EH (cell line): ENCODE data around the gene FAAP20.

Experiments
- DNase-seq: peaks from one replicate; pipeline ENCODE4 v3.0.0-alpha.2; 2015; ENCODE audit warnings: low read depth

Gene FAAP20

DNA sequence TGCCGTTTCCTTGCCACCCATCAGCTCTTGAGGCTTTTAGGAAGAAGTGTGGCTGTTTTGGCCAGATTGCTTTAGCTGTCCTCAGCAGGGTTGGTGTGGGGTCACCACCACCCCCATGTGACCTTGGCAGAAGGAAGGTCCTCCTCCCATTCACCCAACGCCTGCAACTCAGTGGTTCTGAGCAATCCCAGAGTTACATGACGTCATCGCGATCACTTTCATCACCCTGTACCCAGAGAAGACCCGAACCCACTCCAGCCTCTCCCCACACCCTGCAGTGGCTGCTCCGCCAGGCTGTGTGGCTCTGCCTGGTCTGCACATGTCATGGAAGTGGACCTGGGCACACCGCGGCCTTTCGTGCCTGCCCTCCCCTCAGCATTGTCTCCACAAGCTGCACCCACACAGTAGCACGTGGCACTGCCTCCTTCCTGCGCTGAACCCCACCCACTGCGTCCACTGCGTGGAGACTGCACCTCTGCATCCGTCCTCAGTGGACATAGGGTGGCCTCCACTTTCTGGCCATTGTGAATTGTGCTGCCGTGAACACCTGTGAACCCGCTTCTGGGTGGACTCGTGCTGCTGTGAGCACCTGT, 16.5 kb downstream of the FAAP20 start:
- no peak for DNase-seq

GRCh38 chr1:2177541-2177940, 17.0 kb downstream of the FAAP20 start:
- no peak for DNase-seq

- no peak for DNase-seq
Measured at GRCh38 chr1:2176615-2177014, 18.0 kb downstream of the FAAP20 start.

- DNase-seq, result no peak
Measured at GRCh38 chr1:2175681-2176454, 18.7 kb downstream of the FAAP20 start.

DNA sequence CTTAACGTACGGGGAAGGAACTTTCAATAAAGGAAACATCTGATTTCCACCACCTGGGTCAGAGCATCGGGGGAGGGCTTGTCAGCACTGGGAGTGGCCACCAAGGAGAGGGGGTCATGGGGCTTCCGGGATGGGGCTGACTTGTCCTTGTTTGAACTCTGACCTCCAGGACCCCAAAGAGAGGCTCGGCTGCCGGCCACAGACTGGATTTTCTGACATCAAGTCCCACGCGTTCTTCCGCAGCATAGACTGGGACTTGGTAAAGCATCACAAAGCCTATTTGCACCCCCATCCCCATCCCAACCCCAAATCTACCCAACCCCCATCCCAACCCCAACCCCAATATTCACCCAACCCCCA, 19.5 kb downstream of the FAAP20 start:
- DNase-seq, result no peak

- peak; percentile 64 for DNase-seq
Measured at GRCh38 chr1:2174348-2175054, 20.1 kb downstream of the FAAP20 start.

DNA sequence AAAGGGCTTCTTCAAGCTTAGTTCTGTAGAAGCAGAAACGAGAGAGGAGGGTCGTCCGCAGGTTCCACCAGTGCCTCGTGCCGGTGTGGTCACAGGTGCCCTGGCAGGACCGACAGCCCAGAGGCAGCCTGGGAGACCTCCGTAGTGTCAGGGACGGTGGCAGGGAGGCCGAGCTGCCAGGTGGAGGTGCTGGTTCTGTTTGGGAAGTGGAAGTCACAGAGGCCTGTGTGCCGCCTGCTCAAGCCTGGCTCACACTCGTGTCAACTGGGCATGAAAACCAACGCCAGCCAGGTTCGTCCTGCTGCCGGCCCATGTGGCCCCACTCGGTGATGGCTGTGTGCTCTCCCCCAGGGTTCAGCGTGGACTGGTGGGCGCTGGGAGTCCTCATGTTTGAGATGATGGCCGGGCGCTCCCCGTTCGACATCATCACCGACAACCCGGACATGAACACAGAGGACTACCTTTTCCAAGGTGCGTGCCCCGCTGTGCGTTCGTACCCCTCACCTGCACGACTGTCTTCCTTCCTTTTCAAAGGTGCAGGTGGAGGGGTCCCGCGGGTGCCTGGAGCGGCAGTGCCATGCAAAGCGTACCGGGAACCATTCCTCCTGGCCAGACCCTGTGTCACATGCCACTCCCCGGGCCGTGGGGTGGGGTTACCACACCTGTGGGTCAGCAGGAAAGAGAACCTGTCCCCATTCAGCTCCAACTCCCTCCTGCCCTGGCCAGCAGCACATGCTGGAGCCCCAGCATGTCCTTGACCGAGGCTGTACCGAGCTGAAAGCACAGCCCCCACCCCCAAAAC, 20.8 kb downstream of the FAAP20 start:
- no peak for DNase-seq

GRCh38 chr1:2172551-2173146, 21.9 kb downstream of the FAAP20 start:
- no peak for DNase-seq

GRCh38 chr1:2172012-2172411, 22.6 kb downstream of the FAAP20 start:
- DNase-seq, result no peak

DNA sequence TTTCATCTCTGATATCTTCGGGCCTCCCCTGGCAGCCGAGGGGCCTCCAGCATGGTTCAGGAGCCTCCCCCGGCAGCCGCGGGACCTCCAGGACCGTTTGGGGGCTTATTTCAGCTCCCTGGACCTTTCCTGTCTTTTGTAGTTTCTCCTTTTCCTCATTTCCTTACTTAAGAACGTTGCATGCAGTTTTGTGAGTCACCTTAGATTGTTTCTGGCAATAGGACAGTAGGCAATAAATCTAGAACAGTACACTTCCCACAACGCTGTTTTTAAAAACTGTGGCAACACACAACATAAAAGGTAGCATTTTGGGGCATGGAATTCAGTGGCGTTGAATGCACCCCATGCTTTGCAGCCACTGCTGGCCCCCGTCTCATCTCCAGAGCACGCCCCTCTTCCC, 24.4 kb downstream of the FAAP20 start:
- DNase-seq, result peak; percentile 30

DNA sequence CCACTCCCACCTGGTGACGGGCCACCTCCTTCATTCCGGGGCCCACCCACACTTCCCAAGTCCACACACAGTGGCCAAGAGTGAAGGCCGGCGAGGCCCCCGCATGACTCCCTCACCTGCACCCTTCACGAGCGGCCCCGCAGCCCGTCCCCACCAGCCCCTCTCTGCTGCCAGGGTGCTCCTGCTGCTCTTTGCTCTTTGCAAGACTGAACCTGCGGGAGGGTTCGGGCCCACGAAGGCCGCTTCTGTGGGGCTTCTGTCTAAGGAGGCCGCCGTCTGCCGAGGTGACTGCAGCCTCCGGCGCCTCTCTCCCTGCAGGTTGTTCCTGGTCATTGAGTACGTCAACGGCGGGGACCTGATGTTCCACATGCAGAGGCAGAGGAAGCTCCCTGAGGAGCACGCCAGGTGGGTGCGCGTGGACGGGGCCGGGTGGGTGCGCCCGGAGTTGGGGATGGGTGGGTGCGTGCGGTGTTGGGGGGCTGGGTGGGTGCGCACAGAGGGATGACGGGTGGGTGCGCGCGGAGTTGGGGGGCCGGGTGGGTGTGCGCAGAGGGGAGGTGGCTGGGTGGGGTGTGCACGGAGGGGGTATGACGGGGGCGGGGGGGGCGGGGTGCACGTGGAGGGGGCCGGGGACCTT, 25.3 kb downstream of the FAAP20 start:
- no peak for DNase-seq

DNA sequence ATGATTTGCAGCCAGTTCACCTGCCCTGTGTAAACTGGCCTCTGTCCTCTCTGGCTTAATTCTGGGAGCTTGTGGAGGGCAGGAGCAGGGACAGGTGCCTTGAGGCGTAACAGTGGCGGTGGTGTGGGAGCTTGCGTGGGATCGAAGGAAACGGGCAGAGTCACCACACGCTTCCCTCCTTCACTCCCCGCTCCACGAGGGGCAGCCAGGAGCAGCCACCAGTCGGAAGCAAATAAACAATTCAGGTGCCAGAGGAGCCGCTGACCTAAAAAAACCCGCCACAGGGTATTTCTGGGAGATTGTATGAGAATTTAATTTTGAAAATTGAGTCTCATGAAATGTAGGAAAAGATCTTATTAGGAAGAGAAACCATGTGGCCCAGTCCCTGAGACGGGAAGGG, 26.0 kb downstream of the FAAP20 start:
- no peak for DNase-seq

GRCh38 chr1:2168090-2168489, 26.5 kb downstream of the FAAP20 start:
- no peak for DNase-seq

DNA sequence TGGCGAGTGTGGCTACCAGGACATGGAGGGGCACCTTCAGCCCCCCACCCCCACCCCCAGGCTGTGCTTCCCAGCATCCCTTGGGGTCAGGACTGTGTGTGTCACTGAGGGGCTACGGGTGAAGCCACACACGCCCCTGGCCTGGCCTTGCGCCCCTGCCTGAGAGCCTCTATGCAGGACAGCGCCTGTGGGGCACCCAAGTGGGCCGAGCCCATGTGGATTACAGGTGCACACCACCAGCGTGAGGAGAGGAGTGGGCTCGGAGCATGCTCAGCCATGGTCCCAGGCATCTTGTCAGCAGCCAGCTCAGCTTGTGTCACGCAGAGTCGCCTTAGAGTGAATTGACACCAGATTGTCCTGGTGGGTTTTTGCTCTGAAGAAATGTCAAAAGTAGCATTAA, 27.9 kb downstream of the FAAP20 start:
- DNase-seq, result no peak

DNA sequence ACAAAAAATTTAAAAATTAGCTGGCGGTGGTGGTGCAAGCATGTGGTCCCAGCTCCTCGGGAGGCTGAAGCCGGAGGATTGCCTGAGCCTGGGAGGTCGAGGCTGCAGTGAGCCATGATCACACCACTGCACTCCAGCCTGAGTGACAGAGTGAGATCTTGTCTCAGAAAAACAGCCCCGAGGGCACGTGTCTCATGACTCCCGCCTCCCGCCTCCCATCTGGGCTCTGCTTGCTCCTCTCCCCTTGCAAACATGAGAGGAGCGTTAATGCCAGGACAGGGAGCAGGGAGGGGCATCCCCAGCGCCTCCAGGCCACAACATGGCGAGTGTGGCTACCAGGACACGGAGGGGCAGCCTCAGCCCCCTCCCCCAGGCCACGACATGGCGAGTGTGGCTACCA, 28.3 kb downstream of the FAAP20 start:
- DNase-seq, result peak; percentile 17

DNA sequence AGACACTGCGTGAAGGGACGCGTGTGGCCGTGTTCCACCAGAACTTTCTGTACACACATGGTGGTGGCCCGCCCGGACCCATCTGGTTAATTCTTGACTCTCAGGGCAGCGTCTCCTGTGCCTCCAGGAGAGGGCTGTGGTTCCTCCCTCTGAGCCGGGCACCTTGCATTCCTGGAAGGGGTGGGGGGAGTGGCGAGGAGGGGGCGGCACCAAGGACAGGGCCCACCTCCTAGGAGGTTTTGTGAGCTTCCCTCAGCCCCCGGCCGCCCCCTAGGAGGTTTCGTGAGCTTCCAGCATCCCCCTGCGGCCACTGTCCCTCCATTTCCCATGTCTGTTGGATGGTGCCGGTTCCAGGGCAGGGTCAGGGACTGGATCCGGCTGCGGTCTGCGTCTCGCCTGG, 28.9 kb downstream of the FAAP20 start:
- DNase-seq, result no peak

DNA sequence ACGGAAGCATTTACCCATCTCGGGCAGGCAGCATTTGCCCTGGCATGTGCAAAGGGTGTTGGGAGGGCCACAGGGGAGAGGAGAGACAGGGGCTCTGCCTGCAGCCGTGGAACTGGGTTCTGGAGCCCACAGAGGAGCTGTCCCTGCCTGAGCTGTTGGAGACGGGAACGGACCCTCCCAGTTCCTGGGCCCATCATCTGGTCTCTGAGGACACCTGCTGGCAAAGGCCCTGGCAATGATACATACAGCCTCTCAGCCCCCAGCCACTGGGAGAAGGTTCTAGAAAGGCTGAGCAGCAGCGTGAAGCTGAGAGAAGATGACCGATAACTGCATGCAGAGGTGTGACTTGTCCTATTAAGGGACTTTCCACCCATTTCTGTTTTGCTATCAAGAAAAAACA, 31.4 kb downstream of the FAAP20 start:
- peak; percentile 9 for DNase-seq

DNA sequence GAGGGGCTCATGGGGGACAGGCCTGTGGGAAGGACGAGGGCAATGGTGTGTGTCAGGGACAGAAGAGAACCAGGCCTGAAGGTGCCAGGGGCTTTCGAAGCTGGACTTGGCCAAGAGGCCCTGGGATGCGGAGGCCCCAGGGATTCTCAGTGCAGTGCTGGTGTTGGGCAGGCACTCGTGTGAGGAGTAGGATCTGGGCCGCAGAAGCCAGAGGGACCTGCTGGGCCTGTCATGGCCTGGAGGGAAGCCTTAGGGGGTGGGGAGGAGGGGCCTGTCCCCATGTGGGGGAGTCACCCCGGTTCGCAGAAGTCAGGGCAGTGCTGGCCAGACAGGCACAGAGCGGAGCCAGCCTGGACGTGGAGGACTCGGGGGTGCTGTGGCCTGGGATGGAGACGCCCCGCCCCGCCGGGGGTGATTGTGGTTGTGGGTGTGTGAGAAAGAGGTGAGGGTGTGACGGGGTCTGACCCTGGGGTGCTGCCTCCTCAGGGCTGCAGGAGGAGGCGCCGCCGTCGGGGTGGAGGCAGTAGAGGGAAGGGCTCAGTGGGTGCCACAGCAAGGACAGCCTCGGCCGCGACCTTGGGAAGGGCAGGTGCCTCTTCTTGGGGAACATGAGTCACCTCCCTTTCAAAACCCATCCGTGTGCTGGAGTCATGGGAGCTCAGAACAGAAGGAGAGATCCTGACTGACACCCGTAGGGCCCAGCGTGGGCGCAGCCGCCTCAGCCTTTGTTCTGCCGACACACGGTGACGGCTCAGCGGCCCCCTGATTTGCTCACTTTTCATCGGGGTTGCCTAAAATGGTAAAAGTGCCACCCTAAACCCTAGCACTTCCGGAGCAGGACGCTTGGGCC, 33.9 kb downstream of the FAAP20 start:
- no peak for DNase-seq

- DNase-seq, result no peak
Measured at GRCh38 chr1:2159124-2159523, 35.4 kb downstream of the FAAP20 start.

GRCh38 chr1:2158272-2158671, 36.3 kb downstream of the FAAP20 start:
- no peak for DNase-seq

DNA sequence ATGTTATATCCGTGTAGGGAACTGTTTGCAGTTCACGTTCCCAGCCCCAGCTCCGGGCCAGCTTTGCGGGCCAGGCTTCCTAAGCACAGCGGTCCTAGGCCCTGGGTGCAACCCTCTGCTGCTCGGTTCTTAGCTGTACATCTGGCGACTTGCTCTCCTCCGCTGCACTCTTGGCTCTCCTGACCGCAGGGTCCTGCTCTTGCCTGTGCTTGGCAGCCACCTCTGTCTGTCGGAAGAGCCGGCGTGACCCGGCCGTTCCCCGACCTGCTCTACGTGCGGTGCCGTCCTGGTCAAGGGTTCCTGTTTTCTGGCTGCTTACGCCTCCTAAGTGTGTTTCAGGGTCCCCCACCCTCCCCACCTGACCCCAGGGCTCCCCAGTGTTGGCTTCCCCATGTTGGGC, 36.7 kb downstream of the FAAP20 start:
- DNase-seq, result no peak
